ENCODE results near the gene PDAP1. TPM values are rescaled to one million over a fixed set of nuclear protein-coding genes. Genes with fewer than 3 reads are reported as not detected.

The PDAP1 gene
- 147 TPM for total RNA-seq (2021; ENCODE audit: unreplicated experiment)
- polyA plus RNA-seq (2012; ENCODE audit: insufficient read length), result 442 TPM
- Bru-seq, nascent RNA, result percentile 96 among the genes with signal in this experiment
- percentile 96 among the genes with signal in this experiment for BruChase-seq, experiment 1, labeled RNA remaining after a 2-hour chase
- BruChase-seq, experiment 2, labeled RNA remaining after a 6-hour chase, result percentile 97 among the genes with signal in this experiment
- long read RNA-seq, transcript PDAP1-201 (6 exons, 2,546 nt), result major isoform, 50 of 184 reads
- long read RNA-seq, partial matches to known transcripts, result 13 of 184 reads
- long read RNA-seq, other reads (novel, unspliced or antisense), result 121 of 184 reads

GRCh38 chr7:99408379-99409191, at the start of gene PDAP1, which contains the start of gene BUD31:
PDAP1 (minus strand) TSS chr7:99408597; CDS start chr7:99408548, 49 bp downstream.
BUD31 (plus strand) TSS chr7:99408969; CDS start chr7:99411093, 2,124 bp downstream.
- intact Hi-C loops (cut with micrococcal nuclease; ENCODE audit: unreplicated experiment), result no loop called here
- peaks cover 19% of the 10 kb centered on the region for H3K4me1 ChIP-seq (ENCODE audit: control insufficient read depth, insufficient read depth, low read length)
- no peaks in the 10 kb centered on the region for H3K27me3 ChIP-seq (ENCODE audit: control insufficient read depth, insufficient read depth, low read length)
- peaks cover 28% of the 10 kb centered on the region for H3K36me3 ChIP-seq (ENCODE audit: control insufficient read depth, insufficient read depth, low read length)
- peak; percentile 96 for DNase-seq (ENCODE audit: low read depth, low spot score)
- peak within 1 kb of the TSS; percentile 96 to 100 for H3K4me3 ChIP-seq (ENCODE audit: low read depth in 2 of 2, low read length in 2 of 2)
- H3K27ac ChIP-seq (ENCODE audit: low read length), result peak within 1 kb of the TSS; percentile 98
- in situ Hi-C loops (cut with HindIII; ENCODE audit: low pct_unique_long_range_greater_than_20kb, low sequenced_read_pairs), result no loop called here
- ChIA-PET POLR2A (interaction anchor here (0.5 to 1.5 kb wide), 5 partner anchors 9 to 308 kb away, joined by 3 to 5 read pairs (median 3); no protein-coding TSS in a partner anchor), CTCF (no interaction called here)
- peak; percentile 94 for ATAC-seq
- H3K9me3 ChIP-seq (ENCODE audit: control insufficient read depth, insufficient read depth, low read depth, low read length), result no peaks in the 10 kb centered on the region
- TF ChIP-seq TCF7L2 (IDR thresholded peaks at IDR 0.05; ENCODE audit: low read depth, low read length) (no peak; the same call in 1 of the 2 replicates), CTCF (IDR thresholded peaks at IDR 0.05) (no peak), POLR2AphosphoS5 (IDR thresholded peaks at IDR 0.05; ENCODE audit: low read depth, low read length) (peak; percentile 97), REST (IDR thresholded peaks at IDR 0.05; ENCODE audit: insufficient read depth in 1 of 2, low read depth in 2 of 2, low read length in 1 of 2) (0 out of 4 replicates have a peak, but pooled peaks of 1 of the 2 experiments have one; percentile 10), SIN3A (IDR thresholded peaks at IDR 0.05; ENCODE audit: borderline replicate concordance, insufficient read depth, low read depth, low read length) (peak; percentile 82)
- BruUV-seq (replicated peaks), result no TSS peak

- TF ChIP-seq POLR2AphosphoS5 (IDR thresholded peaks at IDR 0.05; ENCODE audit: low read depth, low read length) (peak; percentile 49; the same call in 1 of the 2 replicates), TCF7L2 (IDR thresholded peaks at IDR 0.05; ENCODE audit: low read depth, low read length) (no peak)
- intact Hi-C loops (cut with micrococcal nuclease; ENCODE audit: unreplicated experiment) (no loop called here), in situ Hi-C loops (cut with HindIII; ENCODE audit: low pct_unique_long_range_greater_than_20kb, low sequenced_read_pairs) (no loop called here)
- Histone ChIP-seq H3K4me3 (ENCODE audit: low read depth in 2 of 2, low read length in 2 of 2) (no peak overlapping the region), H3K27me3 (ENCODE audit: control insufficient read depth, insufficient read depth, low read length) (no peaks in the 10 kb centered on the region), H3K36me3 (ENCODE audit: control insufficient read depth, insufficient read depth, low read length) (peaks cover 12% of the 10 kb centered on the region), H3K27ac (ENCODE audit: low read length) (no peak overlapping the region), H3K4me1 (ENCODE audit: control insufficient read depth, insufficient read depth, low read length) (no peaks in the 10 kb centered on the region), H3K9me3 (ENCODE audit: control insufficient read depth, insufficient read depth, low read depth, low read length) (no peaks in the 10 kb centered on the region)
- ChIA-PET POLR2A (interaction anchor here (0.5 to 0.6 kb wide), 2 partner anchors 11 to 12 kb away, joined by 3 to 5 read pairs; no protein-coding TSS in a partner anchor), CTCF (no interaction called here)
- DNase-seq (ENCODE audit: low read depth, low spot score), result no peak
- BruUV-seq (replicated peaks), result no TSS peak
- 0 out of 2 replicates have a peak, but pooled peaks have one; percentile 12 for ATAC-seq
These were observed 49.5 kb upstream of the PDAP1 start for GRCh38 chr7:99457650-99458493.
